ENCODE measurements around the gene ZNF418.
A peak's percentile ranks its signal among the peaks of the same experiment; 100 is the strongest.
"Not testable (repeated sequence)": the region's sequence is repeated elsewhere in the genome, so short reads cannot be mapped to it uniquely, and the experiment has no call there.

ZNF418 gene

DNA sequence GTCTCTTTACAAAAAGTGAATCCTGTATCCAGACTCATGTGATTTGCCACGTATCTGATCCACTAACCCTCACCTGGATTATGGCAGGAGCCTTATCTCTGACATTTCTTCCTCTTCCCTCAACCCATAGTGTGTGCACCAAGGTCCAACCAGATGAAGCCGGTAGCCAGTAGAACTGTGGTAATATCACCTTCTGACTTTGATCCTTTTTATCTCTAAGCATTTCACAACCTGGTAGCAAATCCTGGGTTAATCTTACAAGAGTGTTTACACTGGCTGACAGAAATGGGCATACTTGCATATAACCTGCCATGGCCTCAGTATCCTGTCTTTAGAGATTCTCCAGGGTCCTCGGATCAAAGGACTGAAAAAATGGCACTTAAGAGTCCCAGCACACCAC is 20.7 kb downstream of the ZNF418 start:
- H3K27ac ChIP-seq: no peak overlapping the region
- no peak for TF ChIP-seq ZFX (IDR thresholded peaks at IDR 0.05; ENCODE audit: borderline replicate concordance)
- TF ChIP-seq, protein P1, sequence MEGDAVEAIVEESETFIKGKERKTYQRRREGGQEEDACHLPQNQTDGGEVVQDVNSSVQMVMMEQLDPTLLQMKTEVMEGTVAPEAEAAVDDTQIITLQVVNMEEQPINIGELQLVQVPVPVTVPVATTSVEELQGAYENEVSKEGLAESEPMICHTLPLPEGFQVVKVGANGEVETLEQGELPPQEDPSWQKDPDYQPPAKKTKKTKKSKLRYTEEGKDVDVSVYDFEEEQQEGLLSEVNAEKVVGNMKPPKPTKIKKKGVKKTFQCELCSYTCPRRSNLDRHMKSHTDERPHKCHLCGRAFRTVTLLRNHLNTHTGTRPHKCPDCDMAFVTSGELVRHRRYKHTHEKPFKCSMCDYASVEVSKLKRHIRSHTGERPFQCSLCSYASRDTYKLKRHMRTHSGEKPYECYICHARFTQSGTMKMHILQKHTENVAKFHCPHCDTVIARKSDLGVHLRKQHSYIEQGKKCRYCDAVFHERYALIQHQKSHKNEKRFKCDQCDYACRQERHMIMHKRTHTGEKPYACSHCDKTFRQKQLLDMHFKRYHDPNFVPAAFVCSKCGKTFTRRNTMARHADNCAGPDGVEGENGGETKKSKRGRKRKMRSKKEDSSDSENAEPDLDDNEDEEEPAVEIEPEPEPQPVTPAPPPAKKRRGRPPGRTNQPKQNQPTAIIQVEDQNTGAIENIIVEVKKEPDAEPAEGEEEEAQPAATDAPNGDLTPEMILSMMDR (IDR thresholded peaks at IDR 0.05): no peak

DNA sequence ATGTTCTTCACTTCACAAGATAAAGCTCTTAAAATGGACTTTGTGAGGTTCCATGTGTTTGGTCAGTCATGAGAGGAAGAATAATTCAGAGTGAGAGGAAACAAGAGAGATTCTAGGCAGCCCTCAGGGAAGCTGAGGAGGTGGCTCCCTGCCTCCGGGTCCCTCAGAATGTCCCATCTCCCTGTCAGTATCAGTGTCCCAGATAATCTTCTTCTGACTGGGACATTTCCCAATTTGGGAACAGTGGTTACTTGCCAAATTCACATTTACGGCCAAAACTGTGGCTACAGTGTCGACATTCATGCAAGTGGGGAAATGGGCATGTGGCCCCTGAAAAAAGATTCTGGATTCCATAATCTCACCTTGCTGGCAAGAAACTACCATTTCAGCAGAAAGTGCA is 27.8 kb downstream of the ZNF418 start:
- H3K27ac ChIP-seq: no peak overlapping the region
- no peak for TF ChIP-seq ZFX (IDR thresholded peaks at IDR 0.05; ENCODE audit: borderline replicate concordance)
- TF ChIP-seq, protein P1 (IDR thresholded peaks at IDR 0.05): no peak

DNA sequence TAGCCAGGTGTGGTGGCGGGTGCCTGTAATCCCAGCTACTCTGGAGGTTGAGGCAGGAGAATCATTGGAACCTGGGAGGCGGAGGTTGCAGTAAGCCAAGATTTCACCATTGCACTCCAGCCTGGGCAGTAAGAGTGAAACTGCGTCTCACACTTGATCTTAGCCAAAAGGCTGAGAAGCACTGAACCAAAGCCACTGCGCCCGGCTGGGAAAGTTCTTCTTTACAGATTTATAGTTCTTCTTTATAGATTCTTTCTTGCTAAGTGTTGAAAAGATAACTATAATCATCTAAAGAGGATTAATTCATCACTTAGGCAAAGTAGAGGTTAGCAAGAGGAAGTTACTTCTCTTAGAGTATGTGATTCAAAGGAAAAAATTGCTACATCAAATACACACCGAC is 29.9 kb downstream of the ZNF418 start:
- no peak overlapping the region for H3K27ac ChIP-seq
- TF ChIP-seq, protein P1 (IDR thresholded peaks at IDR 0.05): no peak
- no peak for TF ChIP-seq ZFX (IDR thresholded peaks at IDR 0.05; ENCODE audit: borderline replicate concordance)

DNA sequence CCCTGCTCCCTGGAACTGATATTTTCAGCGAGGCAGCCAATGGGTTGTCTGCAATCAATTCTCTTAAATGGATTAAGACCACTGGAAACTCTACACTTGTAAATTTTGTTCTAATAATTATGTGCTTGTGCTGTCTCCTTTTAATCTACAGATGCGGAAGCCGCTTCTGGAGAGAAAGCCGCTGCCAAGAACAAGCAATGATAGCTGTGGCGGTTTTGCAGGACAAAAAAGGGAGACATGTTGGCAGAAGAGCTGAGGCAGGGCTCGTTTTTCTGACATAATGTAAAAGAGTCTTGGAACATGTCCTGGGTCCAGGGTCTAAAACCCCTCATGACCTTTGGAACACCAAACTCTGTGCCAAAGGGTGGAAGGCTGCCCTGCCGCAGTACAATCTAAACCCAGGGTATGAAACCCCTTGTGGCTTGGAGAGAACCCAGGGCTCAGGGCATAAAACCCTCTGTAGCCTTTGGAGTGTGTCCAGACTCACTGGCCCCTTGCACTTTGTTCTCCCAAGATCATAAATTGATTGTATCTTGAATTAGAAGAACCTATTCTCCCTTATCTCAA is 31.5 kb downstream of the ZNF418 start:
- TF ChIP-seq, protein P1 (IDR thresholded peaks at IDR 0.05): peak; percentile 21; the same call in 1 of the 2 replicates
- TF ChIP-seq ZFX (IDR thresholded peaks at IDR 0.05; ENCODE audit: borderline replicate concordance): no peak
- H3K27ac ChIP-seq: no peak overlapping the region

DNA sequence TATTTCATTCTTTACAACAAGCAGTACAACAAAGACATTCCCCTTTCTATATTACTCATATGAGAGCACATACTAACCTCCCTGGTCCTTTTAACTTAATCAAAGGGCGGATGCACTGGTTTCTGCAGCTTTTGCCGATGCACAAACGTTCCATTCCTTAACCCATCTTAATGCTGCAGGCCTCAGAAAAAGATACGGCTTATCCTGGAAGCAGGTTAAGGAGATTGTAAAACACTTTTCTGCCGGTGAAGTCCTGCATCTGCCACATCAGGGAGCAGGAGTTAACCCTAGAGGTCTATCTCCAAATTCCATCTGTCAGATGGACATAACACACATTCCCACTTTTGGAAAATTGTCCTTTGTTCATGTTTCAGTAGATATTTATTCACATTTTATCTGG is 34.9 kb downstream of the ZNF418 start:
- H3K27ac ChIP-seq: no peak overlapping the region
- TF ChIP-seq, protein P1 (IDR thresholded peaks at IDR 0.05): no peak
- no peak for TF ChIP-seq ZFX (IDR thresholded peaks at IDR 0.05; ENCODE audit: borderline replicate concordance)

DNA sequence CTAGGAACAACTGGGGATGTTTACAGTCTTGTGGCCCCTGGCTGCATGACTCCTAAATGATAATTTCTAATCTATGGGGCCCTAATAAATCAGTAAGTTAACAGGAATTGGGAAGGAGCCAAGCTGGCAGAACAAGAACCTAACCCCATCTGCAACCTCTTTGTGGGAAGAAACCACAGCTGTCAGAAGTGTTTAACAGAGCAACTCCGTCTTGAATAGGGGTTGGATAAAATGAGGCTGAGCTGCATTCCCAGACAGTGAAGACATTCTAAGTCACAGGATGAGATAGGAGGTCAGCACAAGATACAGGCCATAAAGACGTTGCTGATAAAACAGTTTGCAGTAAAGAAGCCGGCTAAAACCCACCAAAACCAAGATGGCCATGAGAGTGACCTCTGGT is 44.5 kb downstream of the ZNF418 start:
- H3K27ac ChIP-seq: not testable (repeated sequence)

DNA sequence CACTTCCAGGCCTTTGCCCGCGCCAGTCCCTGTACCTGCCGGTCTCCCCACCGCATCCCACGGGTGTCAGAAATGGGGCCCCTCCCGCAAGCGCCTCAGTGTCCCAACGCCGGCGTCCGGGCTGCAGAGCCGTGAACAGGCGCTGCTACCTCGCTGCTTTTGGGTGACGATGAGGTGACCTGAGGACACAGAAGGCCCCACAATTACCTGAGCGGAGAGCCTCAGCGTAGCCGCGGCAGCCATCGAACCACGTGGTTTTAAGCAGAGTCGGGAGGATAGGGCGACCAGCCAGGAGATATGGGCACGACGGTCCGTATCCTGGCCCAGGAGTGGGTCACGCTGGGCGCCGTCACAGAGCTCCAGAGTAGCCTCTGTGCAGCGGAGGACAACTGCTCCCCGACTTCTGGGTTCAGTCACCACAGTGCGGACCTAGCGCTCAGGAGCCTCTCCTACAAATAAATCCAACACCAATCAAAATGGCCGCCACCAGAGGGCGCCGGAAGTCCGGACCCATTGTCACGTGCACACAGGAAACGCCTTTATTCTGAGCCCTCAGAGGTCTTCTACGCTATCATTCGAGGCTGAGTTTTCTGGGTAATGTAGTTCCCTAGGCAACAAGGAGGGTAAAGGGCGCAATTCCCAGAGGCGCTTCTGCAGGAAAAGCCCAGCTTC is 46.5 kb downstream of the ZNF418 start, which contains the start of gene ZNF814:
Gene ZNF814, minus strand, starts transcription at position 478 of the 672 bp plus-strand sequence. Its CDS starts 235 bp downstream, at position 243.
- peak within 1 kb of the TSS; percentile 18; the same call in 1 of the 2 replicates for H3K27ac ChIP-seq
- TF ChIP-seq, protein P1 (IDR thresholded peaks at IDR 0.05): peak; percentile 55; the same call in 1 of the 2 replicates
- TF ChIP-seq ZFX (IDR thresholded peaks at IDR 0.05; ENCODE audit: borderline replicate concordance): no peak
